HepG2 (cell line): ENCODE data around the gene FCN3. TPM values are rescaled to one million over a fixed set of nuclear protein-coding genes. Genes with fewer than 3 reads are reported as not detected.

Source experiments
- CC2D1A ChIP-seq: sonication (generic); formaldehyde crosslinking; IDR thresholded peaks from 2 replicates; pipeline ENCODE4 v1.8.1; 2023; ENCODE audit warnings: mild to moderate bottlenecking, missing genetic modification reagents
- CREM ChIP-seq, 2 experiments: sonication (generic) in 1 of 2; formaldehyde crosslinking in 1 of 2; IDR thresholded peaks; 2 replicates each; pipeline versions ENCODE4 v1.4.0 to v1.6.1; 2016 to 2020; ENCODE audit warnings: antibody characterized with exemption in 1 of 2, mild to moderate bottlenecking in 1 of 2, missing genetic modification reagents in 1 of 2
- GABPB1 ChIP-seq: IDR thresholded peaks from 2 replicates; pipeline ENCODE4 v1.6.1; 2016; ENCODE audit warnings: mild to moderate bottlenecking, missing genetic modification reagents, moderate library complexity, missing compliant biosample characterization
- HOXA5 ChIP-seq: sonication (generic); formaldehyde crosslinking; IDR thresholded peaks from 2 replicates; pipeline ENCODE4 v1.4.0; 2020; ENCODE audit warnings: missing genetic modification reagents
- MTA3 ChIP-seq: sonication (generic); formaldehyde crosslinking; IDR thresholded peaks from 2 replicates; pipeline ENCODE4 v1.4.0; 2020; ENCODE audit warnings: missing genetic modification reagents
- REXO4 ChIP-seq: sonication (generic); formaldehyde crosslinking; IDR thresholded peaks from 2 replicates; pipeline ENCODE4 v1.8.0; 2022; ENCODE audit warnings: missing genetic modification reagents, mild to moderate bottlenecking, borderline replicate concordance
- SP5 ChIP-seq: IDR thresholded peaks from 2 replicates; pipeline ENCODE4 v1.6.1; 2016; ENCODE audit warnings: low read depth, borderline replicate concordance
- ZFP36L2 ChIP-seq: sonication (generic); formaldehyde crosslinking; IDR thresholded peaks from 2 replicates; pipeline ENCODE4 v1.4.0; 2020; ENCODE audit warnings: missing genetic modification reagents
- ZNF335 ChIP-seq: sonication (generic); formaldehyde crosslinking; IDR thresholded peaks from 2 replicates; pipeline ENCODE4 v1.4.0; 2020; ENCODE audit warnings: missing genetic modification reagents
- ZNF747 ChIP-seq: sonication (generic); formaldehyde crosslinking; IDR thresholded peaks from 2 replicates; pipeline ENCODE4 v1.8.1; 2023; ENCODE audit warnings: missing genetic modification reagents, mild to moderate bottlenecking, borderline replicate concordance
- ZNF772 ChIP-seq: sonication (generic); formaldehyde crosslinking; IDR thresholded peaks from 2 replicates; pipeline ENCODE4 v1.5.0; 2020; ENCODE audit warnings: mild to moderate bottlenecking, missing genetic modification reagents
- polyA plus RNA-seq, 8 experiments: library from polyadenylated mRNA; depleted of rRNA in 3 of 8; stranded (reverse) in 7 of 8; unstranded in 1 of 8; fragments of >200 nt; fragmentation: Illumina TruSeq in 4 of 8; extraction: Trizol in 4 of 8; gene quantifications; 2 replicates each; pipeline versions ENCODE4 v1.2.1 to v1.2.3, GENCODE V29; 2011 to 2016; ENCODE audit warnings: low read depth in 4 of 8, missing spikeins in 1 of 8, mixed read lengths in 1 of 8; ENCODE audit not compliant: insufficient read depth in 1 of 8
- total RNA-seq, 5 experiments: library from RNA; depleted of rRNA; stranded (reverse); fragments of >200 nt; fragmentation: Illumina TruSeq; extraction: Trizol; gene quantifications; 2 replicates each; pipeline ENCODE4 v1.2.3, GENCODE V29; 2016; ENCODE audit warnings: low read depth in 1 of 5
- TF ChIP-seq, protein P1 (sequence below): sonication (generic); formaldehyde crosslinking; IDR thresholded peaks from 2 replicates; pipeline ENCODE4 v1.4.0; 2020; ENCODE audit warnings: mild to moderate bottlenecking, missing genetic modification reagents
- TF ChIP-seq, protein P2 (sequence below): IDR thresholded peaks from 2 replicates; pipeline ENCODE4 v1.6.1; 2016

The FCN3 gene
- total and polyA plus RNA-seq, 2 of the 13 experiments (the other 11 are each of a cell fraction or from before 2014, with no cell fraction given) = not detected

DNA sequence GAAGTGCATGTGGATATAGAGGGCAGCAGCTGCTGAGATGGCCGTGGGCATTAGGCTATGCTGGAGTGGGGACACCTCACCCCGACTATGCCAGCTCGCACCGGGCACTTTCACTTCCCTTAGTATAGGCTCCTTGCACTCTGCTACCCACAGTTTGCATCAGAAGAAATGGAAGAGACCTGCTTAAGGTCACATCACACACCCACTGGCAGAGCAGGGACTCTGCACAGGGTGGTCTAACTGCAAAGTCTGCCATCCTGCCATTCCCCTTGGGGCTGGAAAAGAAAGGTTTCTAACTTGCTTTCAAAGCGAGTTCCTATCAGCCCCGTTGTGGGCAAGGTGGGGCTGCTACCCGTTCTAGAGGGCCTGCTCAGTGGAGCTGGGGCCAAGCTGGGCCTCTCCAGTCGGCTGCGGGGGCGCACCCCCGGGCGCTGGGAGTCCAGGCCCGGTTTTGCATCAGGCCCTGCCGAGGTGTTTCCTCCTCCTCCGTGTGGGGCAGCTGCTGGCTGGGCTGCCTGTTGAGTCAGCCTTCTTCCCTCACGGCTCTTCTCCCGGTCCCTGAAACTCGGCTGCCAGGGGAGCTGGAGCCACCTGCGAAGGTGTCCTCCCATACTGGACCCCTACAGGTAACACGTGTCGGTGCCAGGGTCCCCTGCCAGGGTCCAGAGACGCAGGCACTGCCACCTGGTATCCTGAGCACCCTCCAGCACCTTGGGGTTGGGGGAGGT, 32.9 kb downstream of the FCN3 start, which contains the start of gene SYTL1 (continued):
- TF ChIP-seq, protein P1, sequence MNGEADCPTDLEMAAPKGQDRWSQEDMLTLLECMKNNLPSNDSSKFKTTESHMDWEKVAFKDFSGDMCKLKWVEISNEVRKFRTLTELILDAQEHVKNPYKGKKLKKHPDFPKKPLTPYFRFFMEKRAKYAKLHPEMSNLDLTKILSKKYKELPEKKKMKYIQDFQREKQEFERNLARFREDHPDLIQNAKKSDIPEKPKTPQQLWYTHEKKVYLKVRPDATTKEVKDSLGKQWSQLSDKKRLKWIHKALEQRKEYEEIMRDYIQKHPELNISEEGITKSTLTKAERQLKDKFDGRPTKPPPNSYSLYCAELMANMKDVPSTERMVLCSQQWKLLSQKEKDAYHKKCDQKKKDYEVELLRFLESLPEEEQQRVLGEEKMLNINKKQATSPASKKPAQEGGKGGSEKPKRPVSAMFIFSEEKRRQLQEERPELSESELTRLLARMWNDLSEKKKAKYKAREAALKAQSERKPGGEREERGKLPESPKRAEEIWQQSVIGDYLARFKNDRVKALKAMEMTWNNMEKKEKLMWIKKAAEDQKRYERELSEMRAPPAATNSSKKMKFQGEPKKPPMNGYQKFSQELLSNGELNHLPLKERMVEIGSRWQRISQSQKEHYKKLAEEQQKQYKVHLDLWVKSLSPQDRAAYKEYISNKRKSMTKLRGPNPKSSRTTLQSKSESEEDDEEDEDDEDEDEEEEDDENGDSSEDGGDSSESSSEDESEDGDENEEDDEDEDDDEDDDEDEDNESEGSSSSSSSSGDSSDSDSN (CRISPR knock-in tag) = peak; percentile 83
- TF ChIP-seq CC2D1A = no peak
- TF ChIP-seq, protein P2, sequence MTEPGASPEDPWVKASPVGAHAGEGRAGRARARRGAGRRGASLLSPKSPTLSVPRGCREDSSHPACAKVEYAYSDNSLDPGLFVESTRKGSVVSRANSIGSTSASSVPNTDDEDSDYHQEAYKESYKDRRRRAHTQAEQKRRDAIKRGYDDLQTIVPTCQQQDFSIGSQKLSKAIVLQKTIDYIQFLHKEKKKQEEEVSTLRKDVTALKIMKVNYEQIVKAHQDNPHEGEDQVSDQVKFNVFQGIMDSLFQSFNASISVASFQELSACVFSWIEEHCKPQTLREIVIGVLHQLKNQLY = no peak
- peak; percentile 79 for TF ChIP-seq GABPB1 (CRISPR knock-in tag)
- TF ChIP-seq ZNF772 (CRISPR knock-in tag) = 0 out of 2 replicates have a peak, but pooled peaks have one; percentile 21
- peak; percentile 65; the same call in 1 of the 2 replicates for TF ChIP-seq ZNF335 (CRISPR knock-in tag)
- no peak; the same call in 1 of the 2 replicates for TF ChIP-seq ZNF747
- no peak for TF ChIP-seq CREM (IDR thresholded peaks at IDR 0.05)
- no peak for TF ChIP-seq CREM (CRISPR knock-in tag; IDR thresholded peaks at IDR 0.05)
- no peak for TF ChIP-seq SP5 (CRISPR knock-in tag)
- no peak for TF ChIP-seq REXO4 (CRISPR knock-in tag)
- TF ChIP-seq HOXA5 (CRISPR knock-in tag) = peak; percentile 57; the same call in 1 of the 2 replicates
- no peak for TF ChIP-seq ZFP36L2 (CRISPR knock-in tag)
- no peak for TF ChIP-seq MTA3
